ENCODE measurements around the gene LRG1. TPM values are rescaled to one million over a fixed set of nuclear protein-coding genes. Genes with fewer than 3 reads are reported as not detected.

LRG1 gene
- total RNA-seq, 1 experiment from 2014 or later: 0.08 TPM

- H3K36me3 ChIP-seq (ENCODE audit: control insufficient read depth, insufficient read depth, low read length): no peaks in the 10 kb centered on the region; the same call in 1 of the 2 replicates
- H3K4me3 ChIP-seq (ENCODE audit: low read depth in 2 of 2, low read length in 2 of 2): peak overlapping the region; percentile 21 to 33; a peak in 3 of 4 replicates
- DNase-seq (ENCODE audit: low read depth, low spot score): no peak
- ATAC-seq: no peak
- H3K4me1 ChIP-seq (ENCODE audit: control insufficient read depth, insufficient read depth, low read length): no peaks in the 10 kb centered on the region; the same call in 1 of the 2 replicates
- H3K9me3 ChIP-seq (ENCODE audit: control insufficient read depth, insufficient read depth, low read depth, low read length): no peaks in the 10 kb centered on the region
- POLR2A ChIA-PET: no interaction called here
- in situ Hi-C loops (cut with HindIII; ENCODE audit: low pct_unique_long_range_greater_than_20kb, low sequenced_read_pairs) (no loop called here), intact Hi-C loops (cut with micrococcal nuclease; ENCODE audit: unreplicated experiment) (no loop called here)
- no peak for TF ChIP-seq POLR2AphosphoS5 (IDR thresholded peaks at IDR 0.05; ENCODE audit: low read depth, low read length)
- TF ChIP-seq, protein P1, sequence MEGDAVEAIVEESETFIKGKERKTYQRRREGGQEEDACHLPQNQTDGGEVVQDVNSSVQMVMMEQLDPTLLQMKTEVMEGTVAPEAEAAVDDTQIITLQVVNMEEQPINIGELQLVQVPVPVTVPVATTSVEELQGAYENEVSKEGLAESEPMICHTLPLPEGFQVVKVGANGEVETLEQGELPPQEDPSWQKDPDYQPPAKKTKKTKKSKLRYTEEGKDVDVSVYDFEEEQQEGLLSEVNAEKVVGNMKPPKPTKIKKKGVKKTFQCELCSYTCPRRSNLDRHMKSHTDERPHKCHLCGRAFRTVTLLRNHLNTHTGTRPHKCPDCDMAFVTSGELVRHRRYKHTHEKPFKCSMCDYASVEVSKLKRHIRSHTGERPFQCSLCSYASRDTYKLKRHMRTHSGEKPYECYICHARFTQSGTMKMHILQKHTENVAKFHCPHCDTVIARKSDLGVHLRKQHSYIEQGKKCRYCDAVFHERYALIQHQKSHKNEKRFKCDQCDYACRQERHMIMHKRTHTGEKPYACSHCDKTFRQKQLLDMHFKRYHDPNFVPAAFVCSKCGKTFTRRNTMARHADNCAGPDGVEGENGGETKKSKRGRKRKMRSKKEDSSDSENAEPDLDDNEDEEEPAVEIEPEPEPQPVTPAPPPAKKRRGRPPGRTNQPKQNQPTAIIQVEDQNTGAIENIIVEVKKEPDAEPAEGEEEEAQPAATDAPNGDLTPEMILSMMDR (IDR thresholded peaks at IDR 0.05): no peak
- TF ChIP-seq REST (IDR thresholded peaks at IDR 0.05; ENCODE audit: insufficient read depth in 1 of 2, low read depth in 2 of 2, low read length in 1 of 2): no peak
- no peak for TF ChIP-seq TCF7L2 (IDR thresholded peaks at IDR 0.05; ENCODE audit: low read depth, low read length)
- no peak for TF ChIP-seq SIN3A (IDR thresholded peaks at IDR 0.05; ENCODE audit: borderline replicate concordance, insufficient read depth, low read depth, low read length)
- CTCF ChIA-PET: interaction anchor here (0.6 to 0.7 kb wide), 3 partner anchors 8 to 58 kb away, joined by 3 to 6 read pairs (median 4); no protein-coding TSS in a partner anchor
- H3K27me3 ChIP-seq (ENCODE audit: control insufficient read depth, insufficient read depth, low read length): no peaks in the 10 kb centered on the region
- H3K27ac ChIP-seq (ENCODE audit: low read length): no peak overlapping the region
- BruUV-seq (replicated peaks): no TSS peak
Measured at GRCh38 chr19:4580961-4581665, 41.3 kb upstream of the LRG1 start.

DNA sequence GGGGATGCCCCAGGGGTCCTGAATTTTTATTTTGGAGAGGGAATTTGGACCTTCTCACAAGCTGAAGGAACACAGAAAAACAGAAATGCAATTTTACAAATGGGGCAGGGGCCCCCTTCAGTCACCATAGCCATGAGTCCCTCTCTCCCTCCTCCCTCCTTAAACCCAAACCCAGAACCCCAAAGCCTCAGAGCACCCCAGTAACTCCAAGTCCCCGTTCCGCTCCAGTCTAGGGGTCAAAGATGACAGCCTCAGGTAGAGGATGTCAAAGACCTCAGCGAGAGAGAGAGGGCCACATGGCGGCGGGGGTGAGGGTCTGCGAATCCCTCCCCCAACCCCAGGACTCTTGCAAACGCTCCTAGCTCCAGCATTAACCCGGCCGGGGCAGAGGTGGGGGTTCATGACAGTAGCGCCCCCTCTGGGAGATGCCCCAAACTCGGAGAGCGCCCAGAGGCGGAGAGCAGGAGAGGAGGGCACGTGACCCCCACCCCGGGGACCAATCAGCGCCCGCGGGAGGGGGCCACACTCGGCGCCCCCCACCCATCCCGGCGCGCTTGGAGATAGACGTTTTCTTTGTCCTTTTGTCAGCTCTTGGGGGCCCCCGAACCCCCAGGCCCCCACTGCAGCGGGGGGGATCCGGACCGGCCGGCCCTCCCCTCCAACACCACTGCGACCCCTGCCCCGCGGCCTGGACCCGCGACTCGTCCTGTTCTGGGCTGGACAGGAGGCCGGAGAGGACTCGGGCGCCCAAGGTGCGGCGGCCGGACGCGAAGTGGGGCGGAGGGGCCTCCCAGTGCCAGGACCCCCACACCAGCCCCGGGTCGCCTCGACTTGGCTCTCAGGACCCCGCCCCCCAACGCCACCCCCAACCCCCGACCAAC, 40.4 kb upstream of the LRG1 start:
- peaks cover 6% of the 10 kb centered on the region for H3K4me1 ChIP-seq (ENCODE audit: control insufficient read depth, insufficient read depth, low read length)
- BruUV-seq (replicated peaks): no TSS peak
- H3K27me3 ChIP-seq (ENCODE audit: control insufficient read depth, insufficient read depth, low read length): no peaks in the 10 kb centered on the region
- in situ Hi-C loops (cut with HindIII; ENCODE audit: low pct_unique_long_range_greater_than_20kb, low sequenced_read_pairs) (no loop called here), intact Hi-C loops (cut with micrococcal nuclease; ENCODE audit: unreplicated experiment) (no loop called here)
- no peak for ATAC-seq
- H3K27ac ChIP-seq (ENCODE audit: low read length): no peak overlapping the region
- DNase-seq (ENCODE audit: low read depth, low spot score): no peak
- TF ChIP-seq, protein P1 (IDR thresholded peaks at IDR 0.05): peak; percentile 52; the same call in 1 of the 2 replicates
- TF ChIP-seq TCF7L2 (IDR thresholded peaks at IDR 0.05; ENCODE audit: low read depth, low read length): no peak
- POLR2A ChIA-PET: no interaction called here
- H3K4me3 ChIP-seq (ENCODE audit: low read depth in 2 of 2, low read length in 2 of 2): peak overlapping the region in 1 of 2 experiments; percentile 26; a peak in 1 of 4 replicates
- no peaks in the 10 kb centered on the region for H3K9me3 ChIP-seq (ENCODE audit: control insufficient read depth, insufficient read depth, low read depth, low read length)
- CTCF ChIA-PET: interaction anchor here (0.5 to 0.7 kb wide), 4 partner anchors 9 to 57 kb away, joined by 3 to 6 read pairs (median 4); no protein-coding TSS in a partner anchor
- H3K36me3 ChIP-seq (ENCODE audit: control insufficient read depth, insufficient read depth, low read length): no peaks in the 10 kb centered on the region; the same call in 1 of the 2 replicates
